GM23338 (cell line): Measurements from ENCODE around the gene SIGLEC12.

Source experiments
- CTCF ChIP-seq, 2 experiments: fragments of 200-600 bp in 1 of 2; sonication (generic) in 1 of 2; conservative IDR thresholded peaks; 2 replicates each; pipeline versions ENCODE4 v1.5.1 to v1.6.1; 2016 to 2017; ENCODE audit warnings: antibody characterized with exemption in 2 of 2, low read depth in 2 of 2, mild to moderate bottlenecking in 2 of 2, moderate library complexity in 1 of 2
- REST ChIP-seq: IDR thresholded peaks from one replicate; pipeline ENCODE4 v1.6.1; 2018; ENCODE audit warnings: antibody characterized with exemption; ENCODE audit not compliant: unreplicated experiment

- no peak for TF ChIP-seq CTCF (conservative IDR thresholded peaks at IDR 0.05; ENCODE audit: low read depth in 2 of 2)
- TF ChIP-seq REST, result no peak
Observed at GRCh38 chr19:51546650-51547396, 45.2 kb upstream of the SIGLEC12 start.
